GM18505 (cell line): ENCODE data around the gene NRL.

Source experiments
- ATAC-seq: cut with Tn5 transposase; IDR thresholded peaks from one replicate; pipeline ENCODE4 v1.9.1; 2021; ENCODE audit not compliant: unreplicated experiment
- POLR2A ChIP-seq: IDR thresholded peaks from 4 replicates; pipeline ENCODE4 v1.6.1; 2011; ENCODE audit warnings: borderline replicate concordance; ENCODE audit not compliant: insufficient read depth, insufficient read length; ENCODE audit errors: extremely low read depth

NRL gene

DNA sequence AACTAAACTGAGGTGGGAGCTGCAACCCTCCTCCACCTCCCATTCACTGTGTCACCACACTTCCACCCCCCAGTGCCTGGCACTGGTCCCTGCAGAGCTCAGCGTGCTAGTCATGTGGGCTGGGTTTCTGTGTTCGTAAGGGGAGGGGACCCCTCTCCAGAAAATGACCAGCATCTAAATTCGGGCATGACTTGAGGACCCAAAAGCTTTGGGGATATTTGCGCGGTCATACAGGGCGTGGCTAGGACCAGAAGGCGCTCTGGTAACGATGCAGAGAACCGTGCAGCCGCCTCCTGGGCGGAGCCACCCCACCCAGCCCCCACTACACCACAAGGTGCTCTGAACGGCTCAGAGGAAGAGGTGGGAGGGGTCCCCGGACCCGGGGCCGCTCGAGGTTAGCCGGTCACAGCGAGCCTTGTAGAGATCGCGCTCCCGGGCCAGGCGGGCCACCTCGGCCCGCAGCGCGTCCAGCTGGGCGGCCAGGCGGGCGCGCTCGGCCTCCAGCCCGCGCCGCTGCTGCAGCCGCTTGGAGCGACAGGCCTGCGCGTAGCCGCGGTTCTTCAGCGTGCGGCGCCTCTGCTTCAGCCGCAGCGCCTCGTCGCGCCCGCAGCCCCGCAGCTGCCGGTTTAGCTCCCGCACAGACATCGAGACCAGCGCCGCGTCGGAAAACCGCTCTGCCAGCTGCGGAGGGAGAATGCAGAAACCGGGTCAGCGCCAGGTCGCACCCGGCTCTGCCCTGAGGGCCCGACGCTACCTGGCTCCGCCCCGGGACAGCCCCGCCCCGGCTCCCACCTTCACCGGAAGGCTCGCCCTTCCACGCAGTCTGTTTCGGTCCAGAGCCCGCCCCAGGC lies 33.6 kb downstream of the NRL start:
- peak; percentile 85 for ATAC-seq
- TF ChIP-seq POLR2A = peak; percentile 80

DNA sequence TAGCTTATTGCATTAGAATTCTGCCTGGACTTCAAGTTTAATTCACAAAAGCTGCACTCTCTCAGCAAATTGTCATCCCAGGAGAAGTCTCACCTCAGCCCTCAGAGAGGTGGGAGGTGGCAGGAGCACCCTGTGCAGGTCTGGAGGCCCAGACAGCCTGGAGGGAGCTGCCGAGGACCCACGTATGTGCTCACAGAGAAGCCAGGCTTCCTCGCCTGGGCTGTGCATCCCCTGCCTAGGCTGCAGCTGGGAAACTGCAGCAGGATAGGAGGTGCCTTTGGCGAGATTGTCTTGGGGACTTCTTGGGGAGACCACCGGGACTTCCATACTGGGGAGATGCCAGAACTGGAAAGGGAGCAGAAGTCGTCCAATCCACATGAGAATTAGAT lies 34.6 kb downstream of the NRL start:
- no peak for TF ChIP-seq POLR2A
- no peak for ATAC-seq

DNA sequence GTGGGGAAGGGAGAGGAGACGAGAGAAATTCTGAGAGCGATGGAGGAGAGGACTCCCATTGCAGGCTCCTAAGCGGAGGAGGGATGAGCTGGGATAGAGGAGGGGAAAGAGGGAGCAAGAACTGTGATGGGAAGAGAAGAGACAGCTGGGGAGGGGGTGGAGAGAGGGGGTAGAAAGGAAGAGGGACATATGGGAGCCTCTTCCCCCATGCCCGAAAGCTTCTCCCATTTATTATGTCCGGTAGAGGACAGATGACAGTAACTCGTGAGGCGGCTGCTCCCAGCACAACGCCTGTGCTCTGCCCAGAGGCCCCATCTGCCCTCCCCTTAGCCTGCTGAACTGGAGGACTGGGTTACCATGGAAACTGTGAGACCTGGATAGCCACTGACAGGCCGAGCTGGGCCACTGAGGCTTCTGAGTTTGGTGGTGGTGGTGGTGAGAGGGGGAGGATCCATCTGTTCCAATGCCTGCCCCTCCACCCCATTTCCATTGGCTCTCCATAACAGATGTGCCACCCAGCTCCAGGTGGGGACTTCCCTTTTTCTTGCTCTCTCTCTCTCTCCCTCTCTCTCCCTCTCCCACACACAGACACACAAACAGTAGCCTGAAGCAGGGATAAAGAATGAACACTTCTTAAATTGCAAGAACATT lies 35.1 kb downstream of the NRL start:
- TF ChIP-seq POLR2A = no peak
- ATAC-seq = no peak

DNA sequence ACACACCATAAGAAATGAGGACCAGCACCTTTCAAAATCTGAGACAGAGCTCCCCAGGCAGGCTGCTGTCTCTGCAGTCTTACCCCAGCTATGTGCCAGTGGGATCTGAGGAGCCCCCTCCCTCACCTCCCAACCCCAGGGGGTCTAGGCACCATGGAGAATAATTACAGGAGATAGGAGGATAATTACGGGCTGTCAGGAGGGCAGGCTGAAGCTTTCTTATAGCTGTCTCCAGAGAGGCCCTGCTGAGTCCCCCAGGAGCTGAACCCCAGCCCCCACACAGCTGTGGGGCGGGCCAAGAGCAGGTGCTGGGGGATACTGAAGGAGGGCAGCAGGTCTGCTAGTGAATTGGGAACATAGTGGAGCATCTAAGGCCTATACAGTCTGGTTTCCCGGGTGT lies 36.6 kb downstream of the NRL start:
- no peak for TF ChIP-seq POLR2A
- no peak for ATAC-seq

DNA sequence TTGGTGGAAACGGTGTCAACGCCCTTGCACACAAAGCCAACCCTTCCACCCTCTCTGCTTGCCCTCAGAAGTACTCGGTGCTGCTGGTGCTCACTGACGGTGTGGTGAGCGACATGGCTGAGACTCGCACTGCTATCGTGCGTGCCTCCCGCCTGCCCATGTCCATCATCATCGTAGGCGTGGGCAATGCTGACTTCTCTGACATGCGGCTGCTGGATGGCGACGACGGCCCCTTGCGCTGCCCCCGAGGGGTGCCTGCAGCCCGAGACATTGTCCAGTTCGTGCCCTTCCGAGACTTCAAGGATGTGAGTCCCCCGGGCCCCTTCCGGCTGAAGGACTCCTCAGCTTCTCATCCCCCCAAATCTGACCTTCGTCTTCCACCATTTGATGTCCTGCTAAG lies 37.7 kb downstream of the NRL start:
- ATAC-seq = no peak
- no peak for TF ChIP-seq POLR2A

DNA sequence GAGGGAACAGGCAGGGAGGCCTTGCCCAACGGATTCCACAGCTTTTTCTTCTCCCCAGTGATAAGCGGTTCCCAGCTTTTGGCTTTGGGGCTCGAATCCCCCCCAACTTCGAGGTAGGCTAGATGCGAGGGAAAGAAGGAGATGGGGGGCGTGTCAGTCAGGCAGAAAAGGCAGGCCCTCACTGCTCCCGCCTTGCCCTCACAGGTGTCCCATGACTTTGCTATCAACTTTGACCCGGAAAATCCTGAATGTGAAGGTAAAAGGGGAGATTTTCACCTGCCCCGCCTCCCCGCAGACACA lies 38.5 kb downstream of the NRL start:
- no peak for ATAC-seq
- no peak for TF ChIP-seq POLR2A

DNA sequence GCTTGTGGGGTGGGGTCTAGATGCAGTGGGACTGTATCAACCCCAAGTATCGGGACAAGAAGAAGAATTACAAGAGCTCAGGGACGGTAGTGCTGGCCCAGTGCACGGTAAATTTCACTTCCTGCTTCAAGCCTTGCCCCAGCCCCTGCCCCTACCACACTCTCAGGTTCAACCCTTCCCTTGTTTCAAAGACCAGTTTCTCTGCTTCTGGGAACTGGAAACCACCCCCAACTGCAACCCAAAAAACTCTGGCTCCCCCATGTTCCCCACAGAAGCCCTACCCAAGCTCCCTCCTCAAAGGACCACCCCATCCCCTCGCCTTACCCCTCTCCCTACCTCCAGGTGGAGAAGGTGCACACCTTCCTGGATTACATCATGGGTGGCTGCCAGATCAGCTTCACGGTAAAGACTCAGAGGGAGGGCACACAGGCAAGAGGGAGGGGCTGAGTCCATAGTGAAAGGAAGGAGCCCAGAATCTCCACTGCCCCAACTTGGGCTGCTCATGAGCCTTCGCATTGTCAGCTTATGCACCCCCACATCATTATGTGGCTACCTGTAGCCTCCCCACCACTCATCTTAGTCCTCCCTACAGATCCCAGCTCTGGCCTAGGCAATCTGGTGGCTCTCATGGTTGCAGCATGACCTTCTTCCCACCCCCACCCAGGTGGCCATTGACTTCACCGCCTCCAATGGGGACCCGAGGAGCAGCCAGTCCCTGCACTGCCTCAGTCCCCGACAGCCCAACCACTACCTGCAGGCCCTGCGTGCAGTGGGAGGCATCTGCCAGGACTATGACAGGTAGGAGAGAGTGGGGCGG lies 39.1 kb downstream of the NRL start:
- TF ChIP-seq POLR2A = no peak
- no peak for ATAC-seq

DNA sequence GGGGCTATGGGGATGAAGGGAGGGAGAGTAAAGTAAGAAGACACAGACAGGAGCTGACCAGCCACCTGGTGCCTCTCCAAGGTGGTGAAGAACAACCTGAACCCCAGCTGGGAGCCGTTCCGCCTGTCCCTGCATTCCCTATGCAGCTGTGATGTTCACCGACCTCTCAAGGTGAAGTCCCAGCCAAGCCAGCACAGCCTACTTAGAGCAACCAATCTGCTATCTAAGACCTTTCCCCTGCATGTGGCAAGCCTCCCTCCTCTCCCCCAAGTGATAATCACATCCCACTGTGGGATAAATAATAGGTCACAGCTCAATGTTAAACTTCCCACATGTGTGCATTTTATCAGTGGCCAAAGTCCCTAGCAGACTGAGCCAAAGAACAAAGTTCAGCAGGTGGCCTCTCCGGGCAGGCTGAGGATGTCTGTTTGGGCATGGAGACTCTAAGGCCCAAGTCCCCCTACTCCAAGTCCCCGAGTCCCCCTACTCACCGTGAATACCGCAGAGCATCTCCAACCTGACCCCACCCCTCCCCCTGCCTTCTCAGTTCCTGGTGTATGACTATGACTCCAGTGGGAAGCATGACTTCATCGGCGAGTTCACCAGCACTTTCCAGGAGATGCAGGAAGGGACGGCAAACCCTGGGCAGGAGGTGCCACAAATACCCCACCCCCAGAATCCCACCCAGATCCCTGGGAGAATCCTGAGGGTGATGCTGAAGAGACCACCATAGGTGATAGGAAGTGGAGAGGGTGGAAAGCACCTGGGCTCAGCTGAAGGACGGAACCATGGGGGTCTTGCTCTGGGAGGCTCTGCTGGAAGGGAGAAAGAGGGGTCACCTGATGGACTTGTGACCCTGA lies 39.9 kb downstream of the NRL start:
- TF ChIP-seq POLR2A = no peak
- ATAC-seq = no peak

DNA sequence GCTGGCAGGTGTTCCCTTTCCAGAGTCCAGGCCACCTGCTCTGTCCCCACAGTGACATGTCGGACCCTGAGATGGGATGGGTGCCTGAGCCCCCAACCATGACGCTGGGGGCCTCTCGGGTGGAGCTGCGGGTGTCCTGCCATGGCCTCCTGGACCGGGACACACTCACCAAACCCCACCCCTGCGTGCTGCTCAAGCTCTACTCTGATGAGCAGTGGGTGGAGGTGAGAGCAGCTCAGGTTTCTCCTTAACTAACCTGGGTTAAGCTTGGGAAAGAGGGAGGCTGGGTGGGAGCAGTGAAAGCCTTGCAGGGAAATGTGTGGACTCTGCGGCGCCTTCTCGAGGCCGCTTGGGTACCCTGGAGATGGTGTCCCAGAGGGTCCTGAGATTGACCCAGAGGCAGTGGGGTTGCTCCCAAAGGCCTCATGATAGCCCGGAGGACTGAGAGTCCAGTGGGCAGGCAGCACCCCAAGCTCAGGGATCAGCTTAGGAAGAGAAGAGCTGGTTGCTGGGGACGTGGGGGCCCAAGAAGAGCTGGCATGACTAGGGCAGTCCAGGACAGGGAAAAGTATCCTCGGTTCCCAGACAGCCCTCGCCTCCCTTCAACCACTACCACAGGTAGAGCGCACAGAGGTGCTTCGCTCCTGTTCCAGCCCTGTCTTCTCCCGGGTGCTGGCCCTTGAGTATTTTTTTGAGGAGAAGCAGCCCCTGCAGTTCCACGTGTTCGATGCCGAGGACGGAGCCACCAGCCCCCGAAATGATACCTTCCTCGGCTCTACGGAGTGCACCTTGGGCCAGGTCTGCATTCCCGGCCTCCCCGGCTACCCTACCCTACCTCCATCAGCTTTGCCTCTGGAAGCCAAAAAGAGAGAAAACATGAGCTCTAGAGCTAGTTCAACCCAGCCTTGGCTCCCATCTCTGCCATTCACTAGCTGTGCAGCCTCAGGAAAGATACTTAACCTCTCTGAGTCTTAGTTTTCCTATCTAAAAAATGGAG lies 41.6 kb downstream of the NRL start:
- ATAC-seq = no peak
- no peak for TF ChIP-seq POLR2A

DNA sequence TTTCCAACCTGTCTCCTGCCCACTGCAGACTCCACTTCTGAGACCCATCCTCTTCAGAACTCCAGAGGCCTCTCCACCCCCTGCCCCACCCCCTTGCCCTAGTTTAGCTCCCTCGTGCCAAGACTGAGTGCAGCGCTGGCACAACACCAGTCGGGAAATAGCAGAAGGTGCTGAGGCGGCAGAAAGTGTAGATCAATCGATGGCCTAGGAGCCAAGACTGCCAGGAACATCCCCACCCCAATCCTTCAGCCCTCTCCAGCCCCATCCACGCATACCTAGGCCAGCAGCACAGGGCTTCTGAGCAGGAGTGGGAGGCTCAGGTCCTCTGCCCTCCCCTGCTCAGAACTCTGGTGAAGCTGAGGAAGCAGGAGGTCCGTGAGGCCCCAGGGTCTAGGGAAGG lies 42.3 kb downstream of the NRL start:
- ATAC-seq = no peak
- no peak for TF ChIP-seq POLR2A

DNA sequence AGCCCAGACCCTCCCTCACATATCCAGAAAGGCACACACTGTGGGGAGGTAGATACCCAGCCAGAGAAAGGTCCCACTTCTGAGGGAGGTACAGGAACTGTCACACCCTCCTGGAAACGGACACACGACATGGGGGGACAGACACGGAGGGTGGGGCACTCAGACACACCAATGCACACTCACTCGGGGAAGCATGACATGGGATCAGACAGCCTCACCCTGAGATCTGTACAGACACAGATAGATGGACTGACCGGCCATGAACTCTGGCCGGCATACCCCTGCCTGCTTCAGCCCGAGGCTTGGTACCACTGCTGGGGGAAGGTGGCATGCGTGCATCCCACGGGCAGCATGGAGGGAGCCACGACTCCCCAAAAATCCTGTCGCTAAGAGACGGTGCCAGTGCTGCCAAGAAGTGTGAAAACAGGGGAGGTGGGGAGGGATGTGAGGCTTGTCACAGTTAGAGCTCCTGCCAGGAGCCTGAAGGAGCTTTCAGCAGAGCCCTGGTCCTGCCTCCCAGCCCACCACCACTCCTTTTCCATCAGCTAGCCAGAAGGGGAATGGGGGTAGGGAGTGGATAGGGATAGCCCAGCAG lies 42.8 kb downstream of the NRL start:
- ATAC-seq = no peak
- no peak for TF ChIP-seq POLR2A
